Heart right ventricle (tissue), 16 donors: ENCODE measurements around the gene CRELD2. TPM values are rescaled to one million over a fixed set of nuclear protein-coding genes. Genes with fewer than 3 reads are reported as not detected.

ENCODE experiments used
- ATAC-seq, 8 donors: fragments of 200-7000 bp; cut with Tn5 transposase; one replicate each; pipeline ENCODE4 v1.9.1; 2020; ENCODE audit warnings: mild to moderate bottlenecking in 8 of 8, moderate library complexity in 8 of 8, moderate number of reproducible peaks in 1 of 8
- DNase-seq, 2 donors: peaks; one replicate each; pipeline ENCODE4 v3.0.0-alpha.2; 2020
- H3K27ac ChIP-seq, 10 donors: fragments of 200-600 bp; sonication (generic) in 2 of 10; one replicate each; pipeline versions ENCODE4 v1.5.0 to v1.8.0; 2020 to 2022; ENCODE audit warnings: mild to moderate bottlenecking in 3 of 10
- H3K27me3 ChIP-seq, 7 donors: fragments of 200-600 bp; one replicate each; pipeline ENCODE4 v1.8.0; 2021 to 2022; ENCODE audit warnings: mild to moderate bottlenecking in 2 of 7
- H3K36me3 ChIP-seq, 9 donors: fragments of 200-600 bp; sonication (generic) in 1 of 9; one replicate each; pipeline versions ENCODE4 v1.5.0 to v1.8.0; 2020 to 2022; ENCODE audit warnings: mild to moderate bottlenecking in 2 of 9
- H3K4me1 ChIP-seq, 9 donors: fragments of 200-600 bp; sonication (generic) in 1 of 9; one replicate each; pipeline versions ENCODE4 v1.5.0 to v1.8.0; 2020 to 2022; ENCODE audit warnings: mild to moderate bottlenecking in 4 of 9
- H3K4me3 ChIP-seq, 10 donors: fragments of 200-600 bp; sonication (generic) in 2 of 10; one replicate each; pipeline versions ENCODE4 v1.5.0 to v1.8.0; 2020 to 2022; ENCODE audit warnings: mild to moderate bottlenecking in 7 of 10, moderate library complexity in 2 of 10
- H3K9me3 ChIP-seq, 11 donors: fragments of 200-600 bp in 10 of 11; sonication (generic) in 2 of 11; one replicate each; pipeline versions ENCODE4 v1.5.0 to v1.8.0; 2013 to 2022; ENCODE audit warnings: mild to moderate bottlenecking in 2 of 11, control low read depth in 1 of 11, moderate library complexity in 1 of 11
- WGBS, 2 donors: extraction: QIAGEN DNeasy Blood & Tissue Kit; methylation state at CpG; one replicate each; pipeline ENCODE4 v1.1.7; 2013; ENCODE audit warnings: inconsistent platforms in 1 of 2; 5-methylcytosine and 5-hydroxymethylcytosine counted together
- intact Hi-C, 10 donors: fragments of 100-400 bp; cut with DNase I; formaldehyde crosslinking; loops; one replicate each; pipeline versions ENCODE4 v1.11.1 to v1.14.2; 2022
- polyA plus RNA-seq, 2 donors: library from polyadenylated mRNA; stranded (reverse); fragments of 200-250 nt; gene quantifications; one replicate each; pipeline ENCODE4 v1.2.3, GENCODE V29; 2013
- total RNA-seq, 10 donors: library from RNA; stranded (reverse); fragmentation: NEBNext Ultra II Directional in 3 of 10; extraction: Animal tissue kit (Norgen Biotek cat#: 25700) in 3 of 10; gene quantifications; one replicate each; pipeline versions ENCODE4 v1.2.1 to v1.2.4, GENCODE V29; 2021 to 2023
- TF ChIP-seq, protein P1 (sequence below), 9 donors: fragments of 200-600 bp; sonication (generic) in 2 of 9; IDR thresholded peaks; one replicate each; pipeline versions ENCODE4 v1.5.0 to v1.8.0; 2021 to 2022; ENCODE audit warnings: antibody characterized with exemption in 9 of 9, mild to moderate bottlenecking in 5 of 9, moderate library complexity in 1 of 9
- donor health status: Arrhythmogenic right ventricular cardiomyopathy.
- donor health status: ischemic (EF 13 %, LVEDD 7.1; RV severe dilation, severe dysfunction).
- donor health status: healthy with polysubstance abuse.
- donor health status: DM: no; HTN: yes; CAD: no.
- donor health status: DM: no; HTN: no; CAD: no.
- donor health status: ischemic (EF 25% LVEDD 6.9; RV normal size, moderate dysfunction).
- donor health status: ischemic (EF 25% LVEDD 5.7; RV mildly dilated, moderate dysfunction).
- donor health status: healthy.
- donor health status: DM: yes; HTN: yes; CAD: no.
- donor health status: Ischemic cardiomyopathy.
- donor health status: ischemic (EF 35%, LVEDD 5.7; RV mildly dilated, moderate dysfunction).
- donor health status: nonischemic (EF 11% LVEDD 7.7; RV severe dilation, severe dysfunction).
- donor health status: DM: yes; HTN: yes; CAD: no.
- donor health status: PGD.
- donor health status: ischemic (EF 29% LVEDD 5.4; RV normal size, mild dysfunction).
- donor health status: nonischemic (EF 23%, LVEDD 6.1; RV moderate dilation, normal function).

Gene CRELD2
- total and polyA plus RNA-seq, 12 donors: 11.0 to 90.0 (median 19.2) TPM

DNA sequence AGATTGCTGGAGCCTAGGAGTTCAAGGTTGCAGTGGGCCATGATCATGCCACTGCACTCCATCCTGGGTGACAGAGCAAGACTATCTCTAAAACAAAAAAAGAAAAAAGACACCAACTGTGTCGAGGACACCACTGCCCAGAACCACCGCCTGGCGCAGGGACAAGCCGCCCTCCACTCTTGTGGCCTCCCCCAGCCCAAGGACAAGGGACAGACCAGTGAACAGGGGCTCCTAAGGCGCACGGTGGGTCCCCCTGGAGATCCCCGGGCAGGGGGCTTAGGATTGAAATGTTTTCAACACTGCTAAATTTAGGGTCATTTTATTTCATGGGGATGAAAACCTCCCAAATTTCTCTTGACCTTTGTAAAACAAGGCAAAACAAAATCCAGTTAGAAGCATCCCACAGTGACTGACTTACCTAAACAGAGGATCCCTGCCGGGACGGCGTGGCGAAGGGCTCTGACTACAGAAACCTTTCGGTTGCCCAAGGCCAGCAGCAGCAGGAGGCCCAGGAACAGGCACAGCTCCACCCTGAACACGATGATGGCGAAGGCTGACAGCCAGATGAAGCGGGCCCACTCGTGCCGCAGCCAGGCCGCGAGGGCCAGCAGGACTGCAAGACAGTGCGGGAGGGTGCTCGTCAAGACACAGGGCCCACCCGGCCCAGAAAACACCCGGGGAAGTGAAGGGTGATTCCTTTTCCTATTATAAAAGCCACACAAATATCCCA, 8.8 kb upstream of the CRELD2 start:
- H3K27me3 ChIP-seq: no peaks in the 10 kb centered on the region
- DNase-seq (no peak), ATAC-seq (no peak)
- intact Hi-C loops: loop anchor here in 5 of 10 donors (5.0 to 10.0 kb wide), 4 partner anchors 47 to 145 kb away; no protein-coding TSS in a partner anchor
- no peaks in the 10 kb centered on the region for H3K4me1 ChIP-seq
- TF ChIP-seq, protein P1, sequence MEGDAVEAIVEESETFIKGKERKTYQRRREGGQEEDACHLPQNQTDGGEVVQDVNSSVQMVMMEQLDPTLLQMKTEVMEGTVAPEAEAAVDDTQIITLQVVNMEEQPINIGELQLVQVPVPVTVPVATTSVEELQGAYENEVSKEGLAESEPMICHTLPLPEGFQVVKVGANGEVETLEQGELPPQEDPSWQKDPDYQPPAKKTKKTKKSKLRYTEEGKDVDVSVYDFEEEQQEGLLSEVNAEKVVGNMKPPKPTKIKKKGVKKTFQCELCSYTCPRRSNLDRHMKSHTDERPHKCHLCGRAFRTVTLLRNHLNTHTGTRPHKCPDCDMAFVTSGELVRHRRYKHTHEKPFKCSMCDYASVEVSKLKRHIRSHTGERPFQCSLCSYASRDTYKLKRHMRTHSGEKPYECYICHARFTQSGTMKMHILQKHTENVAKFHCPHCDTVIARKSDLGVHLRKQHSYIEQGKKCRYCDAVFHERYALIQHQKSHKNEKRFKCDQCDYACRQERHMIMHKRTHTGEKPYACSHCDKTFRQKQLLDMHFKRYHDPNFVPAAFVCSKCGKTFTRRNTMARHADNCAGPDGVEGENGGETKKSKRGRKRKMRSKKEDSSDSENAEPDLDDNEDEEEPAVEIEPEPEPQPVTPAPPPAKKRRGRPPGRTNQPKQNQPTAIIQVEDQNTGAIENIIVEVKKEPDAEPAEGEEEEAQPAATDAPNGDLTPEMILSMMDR (IDR thresholded peaks at IDR 0.05): no peak
- H3K36me3 ChIP-seq: peaks cover 0 to 96% (median 32%) of the 10 kb centered on the region in 9 donors
- H3K9me3 ChIP-seq: no peaks in the 10 kb centered on the region
- no peak overlapping the region for H3K27ac ChIP-seq
- WGBS, 2 donors: 94 to 96% methylated on average over 23 of the region's 23 CpGs
- H3K4me3 ChIP-seq: no peak overlapping the region

DNA sequence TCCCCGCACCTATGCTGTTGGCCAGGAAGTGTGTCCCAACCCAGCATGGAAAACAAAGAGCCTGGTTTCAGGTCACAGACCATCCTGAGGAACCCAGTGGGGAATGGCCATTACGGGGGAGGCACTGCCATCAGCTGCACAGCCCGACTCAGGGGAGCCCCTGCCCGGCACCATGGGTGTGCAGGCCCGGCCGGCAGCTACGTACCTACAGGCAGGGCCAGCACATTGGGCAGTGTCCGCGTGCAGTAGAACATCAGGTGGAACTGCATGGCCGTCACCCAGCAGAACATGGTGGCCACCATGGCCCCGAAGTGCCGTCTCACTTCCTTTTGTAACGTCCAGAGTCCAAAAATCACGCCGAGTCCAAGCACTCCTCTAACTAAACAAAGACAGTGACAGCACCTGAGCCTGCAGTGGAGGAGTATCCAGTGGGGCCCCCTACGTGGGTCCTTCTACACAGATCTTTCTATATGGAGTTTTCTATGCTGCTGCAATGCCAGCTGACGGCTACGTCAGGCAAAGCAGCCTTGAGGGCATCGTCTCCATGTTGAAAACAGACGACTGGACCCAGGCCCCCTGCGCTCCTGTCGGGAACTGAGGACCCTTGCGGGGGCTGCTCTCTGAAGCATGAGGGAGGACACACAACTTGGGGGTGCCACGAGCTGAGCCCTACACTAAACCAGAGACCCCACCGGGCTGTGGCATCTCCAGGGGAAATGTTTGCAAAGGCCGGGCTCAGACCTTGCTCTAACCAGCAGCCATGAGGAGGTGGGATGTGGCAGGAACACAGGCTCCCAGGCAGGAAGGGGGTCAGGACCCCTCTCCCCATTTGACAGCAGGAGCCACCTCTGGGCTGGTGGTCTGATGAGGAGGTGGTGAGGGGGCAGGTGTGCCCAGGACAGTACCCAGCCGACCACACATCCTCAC, 7.9 kb upstream of the CRELD2 start:
- Histone ChIP-seq H3K4me1 (no peaks in the 10 kb centered on the region), H3K27ac (no peak overlapping the region), H3K4me3 (no peak overlapping the region), H3K27me3 (no peaks in the 10 kb centered on the region), H3K9me3 (no peaks in the 10 kb centered on the region), H3K36me3 (peaks cover 0 to 87% (median 32%) of the 10 kb centered on the region in 9 donors)
- ATAC-seq (no peak), DNase-seq (no peak)
- intact Hi-C loops: loop anchor here in 5 of 10 donors (5.0 to 10.0 kb wide), 4 partner anchors 48 to 146 kb away; no protein-coding TSS in a partner anchor
- 93 to 94% methylated on average over 27 of the region's 27 CpGs for WGBS, 2 donors
- TF ChIP-seq, protein P1 (IDR thresholded peaks at IDR 0.05): no peak

DNA sequence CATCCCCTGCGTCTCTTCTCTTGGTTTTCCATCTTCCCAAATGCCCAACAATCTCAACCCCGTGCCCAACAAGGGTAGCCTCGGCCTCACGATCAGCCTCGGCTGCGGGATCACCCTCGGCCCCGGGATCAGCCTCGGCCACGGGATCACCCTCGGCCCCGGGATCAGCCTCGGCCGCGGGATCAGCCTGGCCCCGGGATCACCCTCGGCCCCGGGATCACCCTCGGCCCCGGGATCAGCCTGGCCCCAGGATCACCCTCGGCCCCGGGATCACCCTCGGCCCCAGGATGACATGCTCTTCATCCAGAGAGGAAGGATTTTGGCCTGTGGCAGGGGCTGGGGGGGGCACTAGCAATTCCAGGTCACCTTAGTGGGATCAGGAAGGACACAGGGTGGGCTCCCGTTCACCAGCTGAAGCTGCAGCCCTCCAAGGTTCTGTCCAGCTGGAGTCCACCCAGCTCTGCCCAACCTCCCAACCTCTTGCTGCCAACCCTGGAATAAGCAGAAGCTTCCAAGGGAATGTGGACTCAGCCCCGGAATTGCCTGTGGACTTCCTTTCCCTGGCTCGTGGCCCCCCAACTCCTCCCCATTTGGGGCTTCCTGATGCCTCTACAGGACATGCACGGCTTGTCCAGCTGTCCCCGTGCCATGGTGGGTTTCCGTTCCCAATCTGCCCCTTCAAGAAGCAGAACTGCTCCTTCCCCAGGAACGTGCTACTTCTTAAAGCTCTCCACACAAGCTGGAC, 6.4 kb upstream of the CRELD2 start:
- no peaks in the 10 kb centered on the region for H3K27me3 ChIP-seq

More for the DNA sequence above, 6.4 kb upstream of the CRELD2 start:
- 95% methylated on average over 30 of the region's 30 CpGs for WGBS, 2 donors
- peaks cover 0 to 72% (median 32%) of the 10 kb centered on the region in 9 donors for H3K36me3 ChIP-seq
- no peak overlapping the region for H3K27ac ChIP-seq
- DNase-seq (no peak), ATAC-seq (no peak)
- no peak overlapping the region for H3K4me3 ChIP-seq
- H3K9me3 ChIP-seq: no peaks in the 10 kb centered on the region
- peaks cover 0 to 5% (median 2%) of the 10 kb centered on the region in 9 donors for H3K4me1 ChIP-seq
- intact Hi-C loops: loop anchor here in 5 of 10 donors (5.0 to 10.0 kb wide), 4 partner anchors 50 to 147 kb away; no protein-coding TSS in a partner anchor
- TF ChIP-seq, protein P1 (IDR thresholded peaks at IDR 0.05): no peak
